IPS-18a (cell line): ENCODE measurements around the gene TNXB.

ENCODE experiments used
- H3K27ac ChIP-seq: one replicate; pipeline ENCODE4 v1.5.1; 2013; ENCODE audit warnings: low read length
- H3K27me3 ChIP-seq: one replicate; pipeline ENCODE4 v1.6.1; 2013; ENCODE audit warnings: mild to moderate bottlenecking, low read length; ENCODE audit not compliant: control insufficient read depth, insufficient read depth
- H3K36me3 ChIP-seq: one replicate; pipeline ENCODE4 v1.6.1; 2013; ENCODE audit warnings: low read depth, low read length; ENCODE audit not compliant: control insufficient read depth
- H3K4me1 ChIP-seq: one replicate; pipeline ENCODE4 v1.6.1; 2013; ENCODE audit warnings: low read depth, low read length; ENCODE audit not compliant: control insufficient read depth
- H3K4me3 ChIP-seq: one replicate; pipeline ENCODE4 v1.5.1; 2013; ENCODE audit warnings: low read length
- H3K9ac ChIP-seq: one replicate; pipeline ENCODE4 v1.6.1; 2013; ENCODE audit warnings: mild to moderate bottlenecking, low read length, moderate library complexity
- H3K9me3 ChIP-seq: one replicate; pipeline ENCODE4 v1.6.1; 2013; ENCODE audit warnings: low read depth, low read length; ENCODE audit not compliant: control insufficient read depth

TNXB gene

GRCh38 chr6:32116674-32117073 lies 7.5 kb upstream of the TNXB start:
- no peaks in the 10 kb centered on the region for H3K27me3 ChIP-seq
- no peaks in the 10 kb centered on the region for H3K4me1 ChIP-seq
- H3K9me3 ChIP-seq = no peaks in the 10 kb centered on the region
- no peak overlapping the region for H3K4me3 ChIP-seq
- no peak overlapping the region for H3K27ac ChIP-seq
- H3K9ac ChIP-seq = no peak overlapping the region
- peaks cover 34% of the 10 kb centered on the region for H3K36me3 ChIP-seq

GRCh38 chr6:32115623-32116022 lies 6.5 kb upstream of the TNXB start:
- Histone ChIP-seq H3K9me3 (no peaks in the 10 kb centered on the region), H3K4me1 (no peaks in the 10 kb centered on the region), H3K9ac (no peak overlapping the region), H3K36me3 (peaks cover 25% of the 10 kb centered on the region), H3K4me3 (no peak overlapping the region), H3K27me3 (no peaks in the 10 kb centered on the region), H3K27ac (no peak overlapping the region)

DNA sequence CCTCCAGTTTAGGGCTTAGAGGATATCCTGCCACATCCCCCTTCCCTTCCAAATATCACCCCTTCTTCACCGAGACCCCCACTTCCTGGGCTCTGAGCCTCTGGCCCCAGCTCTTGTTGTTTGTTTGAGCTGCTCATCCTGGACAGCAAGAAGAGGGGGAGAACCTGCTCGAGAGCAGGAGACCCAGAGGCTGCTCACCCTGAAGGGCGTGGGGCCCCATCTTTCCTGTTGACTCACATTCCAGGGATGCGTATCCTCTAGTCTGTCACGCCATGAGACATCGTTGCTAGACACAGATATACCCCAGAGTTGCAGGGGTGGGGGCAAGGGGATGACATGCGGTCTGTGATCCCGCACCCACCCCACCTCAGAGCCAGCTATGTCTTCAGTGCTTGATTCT lies 5.7 kb upstream of the TNXB start:
- no peaks in the 10 kb centered on the region for H3K9me3 ChIP-seq
- H3K27me3 ChIP-seq = peaks cover 2% of the 10 kb centered on the region
- H3K4me1 ChIP-seq = no peaks in the 10 kb centered on the region
- no peak overlapping the region for H3K9ac ChIP-seq
- H3K4me3 ChIP-seq = no peak overlapping the region
- H3K27ac ChIP-seq = no peak overlapping the region
- H3K36me3 ChIP-seq = peaks cover 21% of the 10 kb centered on the region

DNA sequence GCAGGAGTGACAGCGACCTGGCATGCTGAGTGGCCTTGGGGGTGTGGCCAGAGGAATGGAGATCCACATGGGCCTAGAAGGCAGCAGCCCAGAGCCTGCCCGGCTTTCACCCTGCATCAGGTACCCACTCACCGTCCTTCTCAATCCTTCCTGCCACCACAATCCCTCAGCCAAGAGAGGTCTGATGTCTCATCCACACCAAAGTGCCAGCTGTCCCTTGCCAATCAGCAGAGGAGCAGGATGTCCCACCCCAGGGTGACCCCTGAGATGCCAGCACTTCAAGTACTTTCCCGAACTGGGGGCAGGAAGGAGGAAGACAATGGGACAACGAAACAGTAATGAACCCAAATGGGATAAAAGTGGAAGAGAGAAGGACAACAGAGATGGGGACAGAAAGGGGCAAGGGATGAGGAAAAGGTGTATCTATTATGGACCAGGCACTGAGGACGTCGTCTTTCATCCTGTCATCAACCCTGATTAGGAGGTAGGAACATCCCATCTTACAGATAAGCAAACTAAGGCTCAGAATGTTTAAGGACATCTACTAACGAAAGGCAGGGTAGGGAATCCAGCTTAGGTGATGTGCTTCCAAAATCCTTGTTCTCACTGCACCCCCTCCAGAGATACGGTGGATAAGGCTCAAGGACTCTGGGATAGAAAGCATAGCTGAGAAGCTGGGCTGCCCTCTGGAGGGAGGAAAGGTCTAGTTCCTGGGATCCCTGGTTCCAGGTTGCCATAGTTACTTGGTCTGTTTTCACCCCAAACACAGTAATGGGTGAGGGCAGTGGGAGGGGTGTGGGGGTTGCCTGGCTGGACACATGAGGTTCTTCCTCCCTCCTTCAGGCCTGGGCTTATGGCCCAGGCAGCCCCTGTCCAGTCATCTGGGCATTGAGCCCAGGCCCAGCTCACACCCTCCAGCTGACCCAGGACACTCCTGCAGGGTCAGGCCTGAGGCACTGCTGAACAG lies 4.5 kb upstream of the TNXB start:
- H3K4me1 ChIP-seq = no peaks in the 10 kb centered on the region
- H3K4me3 ChIP-seq = no peak overlapping the region
- peak overlapping the region; percentile 49 for H3K9ac ChIP-seq
- peaks cover 18% of the 10 kb centered on the region for H3K36me3 ChIP-seq
- H3K27ac ChIP-seq = peak overlapping the region; percentile 34
- peaks cover 10% of the 10 kb centered on the region for H3K27me3 ChIP-seq
- no peaks in the 10 kb centered on the region for H3K9me3 ChIP-seq

- H3K36me3 ChIP-seq = peaks cover 15% of the 10 kb centered on the region
- no peak overlapping the region for H3K27ac ChIP-seq
- no peak overlapping the region for H3K4me3 ChIP-seq
- no peak overlapping the region for H3K9ac ChIP-seq
- H3K4me1 ChIP-seq = no peaks in the 10 kb centered on the region
- H3K27me3 ChIP-seq = peaks cover 14% of the 10 kb centered on the region
- no peaks in the 10 kb centered on the region for H3K9me3 ChIP-seq
Observed at GRCh38 chr6:32112431-32112980, 3.4 kb upstream of the TNXB start.

GRCh38 chr6:32111424-32112066 lies 2.4 kb upstream of the TNXB start:
- Histone ChIP-seq H3K4me3 (no peak overlapping the region), H3K36me3 (peaks cover 8% of the 10 kb centered on the region), H3K9ac (no peak overlapping the region), H3K27ac (no peak overlapping the region), H3K27me3 (peaks cover 14% of the 10 kb centered on the region), H3K4me1 (no peaks in the 10 kb centered on the region), H3K9me3 (no peaks in the 10 kb centered on the region)

DNA sequence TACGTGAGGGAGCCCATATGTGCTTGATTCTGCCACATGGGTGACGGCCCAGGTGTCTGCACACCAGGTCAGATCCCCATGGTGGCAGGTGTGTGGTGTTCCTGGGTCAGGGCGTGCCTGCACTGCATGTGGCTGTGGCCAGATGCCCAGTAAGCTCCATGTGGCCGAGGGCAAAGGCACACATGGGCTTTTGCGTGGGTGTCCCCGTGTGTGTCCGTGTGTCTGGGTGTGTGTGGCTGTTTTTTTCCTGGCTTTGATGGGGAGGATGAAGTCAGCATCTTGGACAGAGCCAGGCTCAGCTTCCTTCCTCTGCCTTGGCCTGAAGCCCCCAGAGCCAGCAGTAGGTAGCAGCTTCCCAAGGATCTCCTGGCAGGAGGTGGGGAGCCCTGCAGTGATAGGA lies 1.5 kb upstream of the TNXB start:
- H3K9me3 ChIP-seq = no peaks in the 10 kb centered on the region
- peaks cover 14% of the 10 kb centered on the region for H3K27me3 ChIP-seq
- H3K27ac ChIP-seq = no peak overlapping the region
- H3K9ac ChIP-seq = no peak overlapping the region
- no peaks in the 10 kb centered on the region for H3K36me3 ChIP-seq
- H3K4me3 ChIP-seq = no peak overlapping the region
- no peaks in the 10 kb centered on the region for H3K4me1 ChIP-seq

DNA sequence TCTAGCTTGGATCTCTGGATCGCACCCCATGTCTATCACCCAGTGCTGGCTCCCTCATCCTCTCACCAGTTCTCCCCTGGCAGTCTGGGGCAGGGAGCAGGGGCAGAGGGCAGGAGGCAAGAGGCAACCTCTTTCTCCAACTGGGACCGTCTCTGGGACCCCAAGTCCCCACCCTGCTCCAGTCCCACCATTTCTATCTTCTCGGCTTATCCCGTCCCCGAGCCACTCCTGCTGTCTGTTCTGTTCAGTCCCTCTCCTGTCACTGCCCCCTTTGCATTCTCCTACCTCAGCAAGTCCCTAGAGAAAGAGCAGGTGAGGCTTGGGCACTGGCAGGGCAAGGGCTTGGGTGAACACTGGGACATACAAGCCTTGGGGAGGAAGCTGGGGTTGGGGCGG lies 625 bp upstream of the TNXB start:
- no peaks in the 10 kb centered on the region for H3K36me3 ChIP-seq
- no peak overlapping the region for H3K9ac ChIP-seq
- H3K27me3 ChIP-seq = peaks cover 19% of the 10 kb centered on the region
- no peaks in the 10 kb centered on the region for H3K4me1 ChIP-seq
- H3K9me3 ChIP-seq = no peaks in the 10 kb centered on the region
- no peak overlapping the region for H3K4me3 ChIP-seq
- no peak overlapping the region for H3K27ac ChIP-seq

GRCh38 chr6:32108727-32109113 lies 418 bp downstream of the TNXB start:
- Histone ChIP-seq H3K4me3 (no peak overlapping the region), H3K27me3 (peaks cover 19% of the 10 kb centered on the region), H3K27ac (no peak overlapping the region), H3K9ac (no peak overlapping the region), H3K9me3 (no peaks in the 10 kb centered on the region), H3K4me1 (no peaks in the 10 kb centered on the region), H3K36me3 (no peaks in the 10 kb centered on the region)

DNA sequence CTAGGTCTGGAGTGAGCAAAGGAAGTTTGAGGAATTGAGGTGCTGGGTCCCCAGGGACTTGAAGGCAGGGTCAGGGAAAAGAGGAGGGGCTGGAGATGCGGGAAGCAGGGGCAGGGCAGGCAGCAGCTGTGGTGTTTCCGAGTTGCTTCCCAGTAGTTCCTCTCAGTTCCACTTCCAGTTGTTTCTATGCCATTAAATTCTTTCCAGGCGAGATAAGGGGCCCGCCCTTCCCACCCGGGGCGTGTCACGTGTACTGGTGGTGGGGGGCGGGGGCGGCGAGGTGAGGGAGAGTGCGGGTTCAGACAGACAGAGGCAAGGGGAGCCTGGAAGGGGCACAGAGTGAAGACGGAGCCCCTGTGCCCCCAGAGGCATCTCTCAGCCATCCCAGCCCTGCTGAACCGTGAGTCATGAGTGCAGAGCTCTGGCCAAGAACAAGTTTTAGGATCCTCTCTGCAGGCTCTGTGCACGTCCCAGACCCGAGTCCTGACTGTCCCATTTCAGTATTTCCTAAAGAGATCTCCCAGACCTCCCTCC lies 977 bp downstream of the TNXB start:
- Histone ChIP-seq H3K27ac (no peak overlapping the region), H3K9ac (no peak overlapping the region), H3K9me3 (no peaks in the 10 kb centered on the region), H3K27me3 (peaks cover 19% of the 10 kb centered on the region), H3K36me3 (no peaks in the 10 kb centered on the region), H3K4me3 (no peak overlapping the region), H3K4me1 (no peaks in the 10 kb centered on the region)

DNA sequence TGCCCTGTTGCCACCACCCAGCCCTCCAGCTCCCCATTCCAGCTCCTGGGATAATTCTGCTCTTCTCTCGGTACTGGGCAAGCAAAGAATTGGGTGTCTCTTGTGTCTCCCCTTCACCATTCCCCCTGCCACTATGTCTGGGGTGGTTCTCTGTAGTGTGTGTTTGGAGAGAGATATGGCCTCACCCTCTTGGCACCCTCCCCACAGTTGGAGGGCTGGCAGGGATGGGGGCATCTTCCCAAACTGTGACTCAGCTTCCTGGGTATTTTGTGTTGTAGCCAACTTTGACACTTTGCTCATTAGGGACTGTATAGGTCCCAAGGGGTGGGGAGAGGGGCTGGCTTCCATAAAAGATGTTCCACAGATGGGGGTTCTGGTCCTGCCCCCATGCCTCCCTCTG lies 1.7 kb downstream of the TNXB start:
- Histone ChIP-seq H3K9ac (no peak overlapping the region), H3K4me1 (no peaks in the 10 kb centered on the region), H3K9me3 (no peaks in the 10 kb centered on the region), H3K36me3 (no peaks in the 10 kb centered on the region), H3K4me3 (no peak overlapping the region), H3K27me3 (peaks cover 19% of the 10 kb centered on the region), H3K27ac (no peak overlapping the region)
